BJ (cell line): ENCODE measurements around the gene PRDM16. TPM values are rescaled to one million over a fixed set of nuclear protein-coding genes. Genes with fewer than 3 reads are reported as not detected.

Source experiments
- CTCF ChIA-PET: fragments of 350-600 bp; formaldehyde crosslinking; extraction: SDS; loops from one replicate; lab custom pipeline; 2021; ENCODE audit warnings: antibody characterized with exemption, inconsistent platforms; lab: Yijun Ruan, JAX
- POLR2A ChIA-PET: fragments of 300-600 bp; sonication (Branson Sonifier 250); formaldehyde crosslinking; extraction: SDS; loops from one replicate; lab custom pipeline; 2021; ENCODE audit warnings: antibody characterized with exemption; lab: Charles Lee
- DNase-seq: peaks from one replicate; pipeline ENCODE4 v3.0.0-alpha.2; 2011; ENCODE audit warnings: low read depth
- H3K27me3 ChIP-seq: 2 replicates; pipeline ENCODE4 v1.6.0; 2011; ENCODE audit warnings: low read length; ENCODE audit not compliant: control insufficient read depth, insufficient read depth
- H3K36me3 ChIP-seq: 2 replicates; pipeline ENCODE4 v1.5.1; 2011; ENCODE audit warnings: low read length; ENCODE audit not compliant: control insufficient read depth, insufficient read depth
- H3K4me3 ChIP-seq: 2 replicates; pipeline ENCODE4 v1.5.1; 2011; ENCODE audit warnings: low read depth, mild to moderate bottlenecking, control low read depth, low read length
- polyA plus RNA-seq: library from polyadenylated mRNA; depleted of rRNA; stranded (reverse); fragments of >200 nt; gene quantifications from 2 replicates; pipeline ENCODE4 v1.2.3, GENCODE V29; 2011
- TF ChIP-seq, protein P1 (sequence below): IDR thresholded peaks from 2 replicates; pipeline ENCODE4 v1.5.1; 2011; ENCODE audit warnings: low read depth, mild to moderate bottlenecking, control low read depth, inconsistent platforms, low read length, moderate library complexity; ENCODE audit not compliant: insufficient read depth

The PRDM16 gene
- polyA plus RNA-seq, 1 experiment: 0.02 TPM

DNA sequence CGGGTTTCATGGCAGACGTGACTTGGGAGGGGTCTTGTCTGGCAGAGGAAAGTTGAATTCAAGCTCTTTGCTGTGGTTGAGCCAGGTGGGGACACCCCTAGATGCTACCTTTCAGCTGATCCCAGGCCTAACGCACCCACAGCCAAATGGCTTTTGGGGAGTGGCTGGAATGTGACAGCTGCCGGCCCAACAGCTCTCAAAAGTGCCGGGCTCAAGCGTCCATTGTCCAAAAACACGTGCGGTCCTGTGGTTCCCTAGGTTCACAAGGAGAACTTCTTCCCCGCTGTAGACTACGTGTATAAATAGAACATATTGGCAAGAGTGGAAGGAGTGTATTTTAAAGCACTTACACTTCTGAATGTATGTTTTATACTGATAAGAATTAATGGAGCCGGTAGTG, 298.4 kb downstream of the PRDM16 start:
- CTCF ChIA-PET: interaction anchor here (0.6 kb wide), 1 partner anchor 20 kb away, joined by 3 read pairs; no protein-coding TSS in a partner anchor
- DNase-seq: no peak
- POLR2A ChIA-PET: no interaction called here
- TF ChIP-seq, protein P1, sequence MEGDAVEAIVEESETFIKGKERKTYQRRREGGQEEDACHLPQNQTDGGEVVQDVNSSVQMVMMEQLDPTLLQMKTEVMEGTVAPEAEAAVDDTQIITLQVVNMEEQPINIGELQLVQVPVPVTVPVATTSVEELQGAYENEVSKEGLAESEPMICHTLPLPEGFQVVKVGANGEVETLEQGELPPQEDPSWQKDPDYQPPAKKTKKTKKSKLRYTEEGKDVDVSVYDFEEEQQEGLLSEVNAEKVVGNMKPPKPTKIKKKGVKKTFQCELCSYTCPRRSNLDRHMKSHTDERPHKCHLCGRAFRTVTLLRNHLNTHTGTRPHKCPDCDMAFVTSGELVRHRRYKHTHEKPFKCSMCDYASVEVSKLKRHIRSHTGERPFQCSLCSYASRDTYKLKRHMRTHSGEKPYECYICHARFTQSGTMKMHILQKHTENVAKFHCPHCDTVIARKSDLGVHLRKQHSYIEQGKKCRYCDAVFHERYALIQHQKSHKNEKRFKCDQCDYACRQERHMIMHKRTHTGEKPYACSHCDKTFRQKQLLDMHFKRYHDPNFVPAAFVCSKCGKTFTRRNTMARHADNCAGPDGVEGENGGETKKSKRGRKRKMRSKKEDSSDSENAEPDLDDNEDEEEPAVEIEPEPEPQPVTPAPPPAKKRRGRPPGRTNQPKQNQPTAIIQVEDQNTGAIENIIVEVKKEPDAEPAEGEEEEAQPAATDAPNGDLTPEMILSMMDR: no peak
- Histone ChIP-seq H3K4me3 (no peak overlapping the region), H3K36me3 (no peaks in the 10 kb centered on the region), H3K27me3 (peaks cover 9% of the 10 kb centered on the region)

DNA sequence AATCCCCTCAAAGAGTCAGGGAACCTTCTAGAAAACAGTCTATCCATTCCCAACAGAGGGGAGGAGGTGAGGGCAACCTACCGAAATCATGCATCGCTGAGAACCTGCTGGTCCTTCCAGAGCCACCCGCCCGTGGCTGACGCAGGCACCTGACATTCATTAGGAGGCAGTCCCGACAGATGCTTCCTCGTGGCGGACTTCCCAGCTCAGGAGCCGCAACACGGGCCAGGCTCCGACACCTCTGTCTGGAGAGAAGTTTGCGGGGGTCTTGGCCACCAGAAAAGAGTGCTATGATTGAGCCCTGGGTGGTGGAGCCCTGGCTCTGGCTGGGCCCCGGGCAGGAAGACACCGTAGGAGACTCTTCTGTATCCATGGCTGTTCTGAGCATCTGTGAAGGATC, 299.1 kb downstream of the PRDM16 start:
- POLR2A ChIA-PET: no interaction called here
- no peak overlapping the region for H3K4me3 ChIP-seq

DNA sequence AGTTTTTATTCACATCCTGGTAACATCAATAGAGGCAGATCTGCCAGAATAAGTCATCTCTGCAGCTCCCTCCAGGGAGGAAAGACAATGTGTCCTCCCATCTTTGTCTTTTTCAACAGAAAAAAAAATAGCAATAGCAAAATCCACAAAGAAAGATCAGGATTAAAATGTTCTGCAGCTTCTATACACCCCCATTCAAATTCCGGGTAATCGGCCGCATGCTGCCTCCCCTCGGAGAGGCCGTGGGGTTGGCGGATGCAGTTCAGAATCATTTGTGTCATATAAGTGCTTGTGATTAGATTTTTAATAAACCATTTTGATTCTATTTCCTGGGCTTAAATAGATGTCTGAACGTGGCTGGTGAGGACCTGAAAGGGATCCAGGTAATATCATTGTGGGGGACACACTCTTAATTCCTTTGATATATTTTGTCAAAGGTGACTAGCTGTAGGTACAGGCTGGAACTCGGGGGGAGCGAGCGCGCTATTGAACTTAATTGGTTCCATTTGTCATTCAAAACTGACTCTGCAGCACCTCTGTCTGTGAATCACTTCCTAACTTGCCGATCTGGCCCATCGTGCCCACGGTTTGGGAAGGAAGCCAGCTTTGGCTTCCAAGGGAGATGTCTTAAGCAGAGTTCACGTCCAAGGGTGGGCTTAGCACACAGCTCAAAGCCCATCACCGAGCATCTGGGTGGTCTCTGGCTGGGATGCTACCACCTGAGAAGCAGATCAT, 299.9 kb downstream of the PRDM16 start:
- CTCF ChIA-PET: interaction anchor here (0.9 to 1.4 kb wide), 3 partner anchors 10 to 50 kb away, joined by 3 to 4 read pairs (median 3); no protein-coding TSS in a partner anchor
- Histone ChIP-seq H3K27me3 (peaks cover 9% of the 10 kb centered on the region), H3K4me3 (no peak overlapping the region), H3K36me3 (no peaks in the 10 kb centered on the region)
- POLR2A ChIA-PET: interaction anchor here (1.6 kb wide), 1 partner anchor 56 kb away, joined by 4 read pairs; no protein-coding TSS in a partner anchor
- TF ChIP-seq, protein P1: no peak
- no peak for DNase-seq

More for the DNA sequence above, 299.1 kb downstream of the PRDM16 start:
- Histone ChIP-seq H3K36me3 (no peaks in the 10 kb centered on the region), H3K27me3 (peaks cover 9% of the 10 kb centered on the region)
- DNase-seq: no peak
- TF ChIP-seq, protein P1: no peak
- CTCF ChIA-PET: interaction anchor here (0.6 kb wide), 1 partner anchor 20 kb away, joined by 3 read pairs; no protein-coding TSS in a partner anchor

DNA sequence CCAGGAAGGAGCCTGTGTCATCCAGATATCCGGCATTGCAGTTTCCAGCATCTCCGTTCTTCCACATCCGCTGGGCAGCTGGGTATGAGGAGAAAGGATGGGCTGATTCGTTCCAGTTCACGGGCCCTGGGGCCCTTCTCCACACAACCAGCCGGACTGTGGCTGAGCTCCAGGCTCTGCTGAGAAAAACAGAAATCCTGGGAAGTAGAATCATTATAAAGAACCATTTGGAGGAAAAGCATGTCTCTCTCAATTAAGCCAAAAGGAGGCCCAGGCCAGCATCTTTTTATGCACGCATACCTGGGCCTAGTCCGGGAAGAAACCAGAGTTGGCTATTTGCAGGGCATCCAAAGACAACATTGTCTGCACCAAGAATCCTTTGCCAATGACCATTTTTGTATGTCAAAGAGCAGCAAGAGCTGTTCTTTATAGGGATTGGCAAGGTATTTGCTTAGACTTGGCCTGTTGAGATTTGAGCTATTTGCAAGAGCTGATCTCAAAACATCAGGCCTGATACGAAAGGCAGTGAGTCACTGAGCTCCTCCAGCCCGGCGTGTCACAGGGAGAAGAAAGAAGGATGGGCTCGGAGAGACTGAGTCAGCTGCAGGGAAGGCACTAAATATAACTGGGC, 300.6 kb downstream of the PRDM16 start:
- peaks cover 7% of the 10 kb centered on the region for H3K27me3 ChIP-seq
- CTCF ChIA-PET: interaction anchor here (0.9 to 1.4 kb wide), 4 partner anchors 11 to 50 kb away, joined by 3 to 4 read pairs (median 3); no protein-coding TSS in a partner anchor
- TF ChIP-seq, protein P1: no peak
- H3K4me3 ChIP-seq: no peak overlapping the region
- DNase-seq: peak; percentile 46
- POLR2A ChIA-PET: interaction anchor here (1.6 kb wide), 1 partner anchor 56 kb away, joined by 4 read pairs; no protein-coding TSS in a partner anchor
- no peaks in the 10 kb centered on the region for H3K36me3 ChIP-seq
